GOT3 (cell line): ENCODE measurements around the gene CD300LB.

Experiments
- DNase-seq: peaks from one replicate; lab custom pipeline; 2025; ENCODE audit warnings: mixed read lengths; lab: John Stamatoyannopoulos, UW

The CD300LB gene

DNA sequence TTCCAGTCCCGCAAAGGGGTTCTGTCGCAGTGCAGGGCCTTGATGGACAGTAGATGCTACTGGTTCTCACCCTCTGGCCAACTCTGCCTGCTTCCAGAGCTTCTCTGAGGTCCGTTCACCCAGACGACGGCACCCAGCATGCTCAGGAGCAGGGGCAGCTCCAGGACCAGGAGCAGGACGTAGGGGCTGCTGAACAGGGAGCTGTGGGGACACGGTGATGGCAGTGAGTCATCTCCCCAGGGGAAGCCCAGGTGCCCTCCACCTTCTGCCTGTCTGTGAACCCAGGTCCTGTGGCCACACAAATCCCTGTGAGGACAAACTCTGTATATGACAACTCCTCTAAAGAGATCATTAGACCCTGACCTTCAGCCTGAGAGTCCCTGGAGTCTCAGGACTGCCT lies 18.1 kb upstream of the CD300LB start:
- no peak for DNase-seq

DNA sequence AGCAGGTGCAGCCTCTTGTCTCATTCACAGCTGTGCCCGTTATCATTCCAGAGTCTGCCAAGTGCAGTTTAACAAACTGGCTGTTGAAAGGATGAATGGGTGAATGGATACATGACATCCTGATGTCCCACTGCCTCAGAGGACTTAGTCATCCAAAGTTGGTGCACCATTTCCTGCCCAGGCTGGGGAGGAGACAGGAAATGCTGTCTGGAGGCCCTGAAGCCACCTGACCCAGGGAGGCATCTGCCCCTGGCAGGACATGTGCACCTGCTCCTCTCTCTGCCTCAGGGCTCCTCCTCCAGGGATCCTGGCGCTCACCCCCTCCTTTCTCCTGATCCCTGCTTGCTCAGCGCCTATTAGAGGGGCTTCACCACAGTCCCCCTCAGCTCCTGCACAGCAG lies 16.5 kb upstream of the CD300LB start:
- no peak for DNase-seq

DNA sequence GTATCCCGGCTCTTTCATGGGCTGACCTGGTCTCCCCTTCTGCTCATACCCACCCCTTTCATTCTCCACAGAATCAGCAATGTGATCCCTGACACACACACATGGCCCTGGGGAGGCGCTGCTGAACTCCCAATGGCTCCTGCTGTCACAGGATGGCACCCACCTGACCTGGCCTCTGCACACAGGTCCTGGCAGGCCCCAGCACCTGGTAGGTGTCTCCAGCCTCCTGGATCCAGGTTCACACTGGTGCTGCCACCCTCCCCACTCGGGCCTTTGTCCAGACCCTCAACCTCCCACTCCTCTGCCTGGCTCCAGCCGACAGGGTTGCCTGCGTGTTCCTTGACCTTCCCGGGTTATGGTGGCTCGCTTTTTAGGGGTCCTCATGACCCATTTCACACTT lies 16.0 kb upstream of the CD300LB start:
- DNase-seq, result no peak

DNA sequence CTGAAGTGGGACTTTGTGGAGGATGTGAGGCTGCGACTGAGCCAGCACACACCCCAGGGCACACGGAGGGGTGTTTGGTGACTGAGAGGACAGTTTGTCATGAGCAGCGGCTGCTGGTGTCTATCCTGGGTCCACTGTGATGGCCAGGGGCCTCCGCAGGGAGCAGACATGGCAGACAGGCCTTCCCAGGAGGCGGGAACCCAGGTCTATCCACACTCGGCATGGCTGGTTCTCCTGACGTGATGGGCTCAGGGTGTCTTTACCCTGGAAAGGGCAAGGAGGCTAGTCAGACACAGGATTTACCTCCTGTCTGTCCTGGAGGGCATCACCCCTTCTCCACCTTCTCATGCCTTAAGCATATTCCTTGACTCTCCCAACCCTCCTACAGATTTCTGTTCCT lies 15.3 kb upstream of the CD300LB start:
- DNase-seq, result no peak

DNA sequence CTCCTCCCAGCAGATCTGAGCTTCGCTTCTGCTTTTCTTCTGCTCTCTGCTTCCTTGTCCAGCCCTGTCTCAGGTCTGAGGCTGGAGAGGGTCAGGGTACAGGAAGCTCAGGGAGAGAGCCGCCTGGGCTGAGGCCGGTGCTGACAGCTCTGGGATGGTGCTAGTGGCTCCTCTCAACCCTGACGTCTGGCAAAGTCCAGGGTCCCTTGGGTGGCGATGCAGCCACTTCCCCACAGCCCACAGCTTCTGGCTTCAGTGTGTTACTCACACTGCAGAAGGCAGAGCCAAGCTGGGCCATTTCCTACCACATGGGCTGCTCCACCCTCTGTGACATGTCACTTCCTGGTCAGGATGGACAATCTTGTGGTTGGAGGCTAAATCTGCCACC lies 14.6 kb upstream of the CD300LB start, which contains the start of gene CD300C:
Gene CD300C, minus strand, starts transcription at position 273 of the 388 bp plus-strand sequence. CDS start 333 bp downstream, outside the sequence.
- no peak for DNase-seq

DNA sequence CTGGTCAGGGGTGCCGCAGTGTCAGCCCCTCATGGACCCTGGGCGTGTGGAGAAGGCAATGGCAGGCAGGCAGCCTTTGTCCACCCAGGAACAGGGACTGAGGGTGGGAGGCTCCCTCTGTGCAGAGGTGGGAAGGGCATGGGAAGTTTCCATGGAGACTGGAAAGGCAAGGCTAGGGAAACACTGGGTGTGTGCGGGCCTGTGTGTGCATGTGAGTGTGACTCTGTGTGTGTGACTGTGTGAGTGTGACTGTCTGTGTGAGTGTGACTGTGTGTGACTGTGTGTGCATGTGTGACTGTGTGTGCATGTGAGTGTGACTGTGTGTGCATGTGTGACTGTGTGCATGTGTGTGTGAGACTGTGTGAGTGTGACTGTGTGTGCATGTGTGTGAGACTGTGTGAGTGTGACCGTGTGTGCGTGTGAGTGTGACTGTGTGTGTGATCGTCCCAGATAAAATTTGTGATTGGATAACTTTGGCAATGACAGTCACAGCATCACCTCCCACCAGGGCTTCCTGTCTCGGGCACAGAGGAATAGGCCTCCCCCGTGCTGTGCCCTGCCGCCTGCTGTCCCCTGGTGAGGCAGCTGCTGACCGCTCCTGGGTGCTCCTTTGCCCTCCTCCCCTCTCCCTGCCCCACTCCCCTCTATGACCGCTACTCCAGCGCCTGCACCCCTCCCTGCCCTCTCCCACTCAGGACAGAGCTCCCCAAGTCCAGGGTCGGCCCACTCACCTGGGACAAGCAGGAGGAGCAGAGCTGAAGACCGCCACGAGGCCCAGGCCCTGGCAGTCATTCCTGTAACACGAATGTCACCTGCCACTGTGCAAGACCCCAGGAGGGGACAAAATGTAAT lies 13.9 kb upstream of the CD300LB start:
- DNase-seq, result no peak

DNA sequence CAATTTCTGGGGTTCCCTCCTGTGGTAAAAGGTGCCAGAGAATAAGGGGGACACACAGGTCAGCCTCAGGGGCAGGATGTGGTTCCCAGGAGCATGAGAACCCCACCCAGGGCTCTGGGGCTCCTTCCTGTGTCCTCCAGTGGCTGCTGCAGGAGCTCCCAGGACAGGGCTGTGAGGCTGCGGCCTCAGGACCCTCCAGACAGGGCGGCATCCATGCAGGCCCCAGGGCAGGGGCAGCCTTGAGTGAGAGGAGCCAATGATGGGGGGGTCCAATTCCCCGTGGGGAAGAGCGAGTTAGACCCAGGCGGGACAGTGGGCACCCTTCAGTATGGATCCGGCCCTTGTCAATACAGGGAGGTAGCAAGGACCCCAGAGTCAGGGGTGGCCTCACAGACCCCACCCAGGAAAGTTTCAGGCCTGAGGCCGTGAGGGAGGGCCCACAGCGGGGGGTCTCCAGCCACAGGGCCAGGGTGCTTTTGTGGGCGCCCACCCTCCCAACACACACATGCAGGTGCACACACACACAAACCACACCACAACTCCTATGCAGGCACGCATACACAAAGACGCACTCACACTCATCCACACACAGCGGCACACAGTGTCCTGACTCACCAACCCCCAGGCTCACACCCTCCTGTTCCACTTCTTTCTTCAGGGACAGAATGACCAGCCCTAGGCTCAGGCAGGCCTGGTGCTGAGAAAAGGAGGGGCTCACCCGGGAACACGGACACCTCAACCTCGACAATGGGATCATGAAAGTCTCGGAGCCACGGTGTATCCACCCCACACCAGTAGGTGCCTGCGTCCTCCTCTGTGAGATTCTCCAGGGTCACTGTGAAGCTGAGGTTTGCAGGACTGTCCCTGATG lies 12.9 kb upstream of the CD300LB start:
- DNase-seq, result no peak

DNA sequence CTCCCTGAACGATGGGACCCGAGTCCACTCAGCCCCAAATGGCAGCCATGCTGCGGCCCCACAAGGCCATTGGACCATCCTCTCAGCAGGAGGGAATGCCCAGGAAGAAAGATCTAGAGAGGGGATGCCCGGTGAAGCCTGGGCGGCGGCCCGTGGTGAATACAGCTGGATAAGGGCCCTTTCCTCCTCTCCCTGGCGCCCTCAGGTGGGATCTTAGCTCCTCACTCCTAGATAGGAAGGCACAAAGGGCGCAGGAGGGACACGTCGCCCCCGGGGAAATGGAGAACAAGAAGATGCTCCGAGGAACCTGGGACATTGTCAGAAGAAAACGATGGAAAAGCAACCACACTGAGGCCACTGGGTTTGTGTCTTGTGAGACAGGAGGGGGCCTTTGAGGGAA lies 12.1 kb upstream of the CD300LB start:
- DNase-seq, result no peak

DNA sequence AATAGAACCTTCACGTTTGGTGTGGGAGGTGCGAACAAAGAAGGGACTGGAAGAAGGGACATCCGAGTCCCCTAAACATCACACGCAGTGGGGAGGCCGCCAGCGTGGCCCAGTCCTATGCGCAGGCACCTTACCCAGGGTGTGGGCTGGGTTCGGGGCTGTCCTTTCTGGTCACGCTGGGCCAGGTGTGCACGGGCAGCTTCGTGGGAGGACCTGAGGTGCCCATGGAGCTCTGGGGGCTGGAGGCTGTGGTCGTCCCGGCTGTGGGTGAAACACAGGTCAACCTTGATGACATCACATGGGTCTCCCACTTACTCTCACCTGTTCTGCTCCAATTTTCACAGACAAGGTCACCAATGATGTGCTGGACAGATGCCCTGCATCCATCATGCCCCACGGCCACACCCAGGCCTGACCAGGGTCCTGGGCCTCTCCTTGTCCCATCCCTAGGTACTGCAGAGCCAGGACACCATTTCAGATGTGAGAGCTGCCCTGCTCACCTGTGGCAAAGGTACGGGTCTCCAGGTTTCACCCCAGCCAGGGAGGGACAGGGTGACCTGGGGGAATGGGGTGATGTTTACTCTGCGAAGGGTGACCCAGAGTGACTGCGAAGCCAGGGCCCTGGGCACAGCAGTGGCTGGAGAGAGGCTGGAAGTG lies 11.6 kb upstream of the CD300LB start:
- DNase-seq, result no peak

DNA sequence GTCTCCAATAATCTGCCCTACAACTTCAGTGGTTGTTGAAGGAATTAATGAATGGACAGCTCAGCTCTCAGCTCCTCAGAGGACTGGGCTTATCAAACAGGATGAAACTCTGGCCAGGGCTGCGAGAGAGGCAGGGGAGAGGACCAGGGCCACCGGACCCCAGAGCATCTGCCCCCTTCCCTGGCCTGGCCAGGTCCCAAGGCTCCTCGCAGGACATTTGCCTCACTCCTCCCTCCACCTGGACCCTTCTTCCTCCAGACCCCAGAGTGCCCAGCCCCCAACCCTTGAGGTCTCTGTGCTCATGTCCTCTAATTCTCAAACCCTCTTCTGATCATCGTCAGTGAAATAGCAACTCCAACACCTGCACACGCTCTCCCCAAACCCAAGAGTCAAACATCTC lies 10.9 kb upstream of the CD300LB start:
- DNase-seq, result no peak

DNA sequence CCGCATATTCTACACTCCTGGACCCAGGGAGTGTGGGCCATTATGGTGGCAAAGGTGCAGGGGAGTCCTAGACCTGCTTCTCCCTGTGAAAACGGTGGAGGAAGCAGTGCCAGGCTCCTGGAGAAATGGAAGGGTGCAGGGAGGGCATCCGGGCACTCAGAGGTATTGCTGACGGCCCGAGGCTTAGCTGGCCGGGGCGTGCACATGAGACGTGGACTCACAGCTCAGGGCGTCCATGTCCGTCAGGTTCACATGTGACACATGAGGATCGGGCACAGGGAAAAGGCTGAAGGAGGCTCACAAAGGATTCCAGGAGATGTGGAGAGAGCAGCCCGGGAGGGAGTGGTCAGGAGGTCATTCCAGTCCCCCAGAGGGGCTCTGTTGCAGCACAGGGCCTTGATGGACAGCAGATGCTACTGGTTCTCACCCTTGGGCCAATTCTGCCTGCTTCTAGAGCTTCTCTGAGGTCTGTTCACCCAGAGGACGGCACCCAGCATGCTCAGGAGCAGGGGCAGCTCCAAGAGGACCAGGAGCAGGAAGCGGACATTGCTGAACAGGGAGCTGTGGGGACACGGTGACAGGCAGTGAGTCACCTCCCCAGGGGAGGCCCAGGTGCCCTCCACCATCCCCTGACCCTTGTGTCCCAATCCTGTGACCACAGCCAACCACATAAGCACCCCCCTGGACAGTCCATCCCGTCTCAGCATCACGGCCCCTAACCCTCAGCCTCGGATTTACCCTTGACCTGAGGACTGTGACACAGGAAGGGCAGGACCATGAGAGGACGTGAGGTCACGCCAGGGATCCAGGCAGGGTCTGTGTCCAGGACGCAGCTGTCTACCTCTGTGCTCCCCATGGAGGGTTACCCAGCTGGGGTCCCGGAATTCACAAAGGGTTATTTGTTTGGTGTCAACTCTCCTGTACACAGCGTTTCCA lies 10.2 kb upstream of the CD300LB start:
- DNase-seq, result no peak

DNA sequence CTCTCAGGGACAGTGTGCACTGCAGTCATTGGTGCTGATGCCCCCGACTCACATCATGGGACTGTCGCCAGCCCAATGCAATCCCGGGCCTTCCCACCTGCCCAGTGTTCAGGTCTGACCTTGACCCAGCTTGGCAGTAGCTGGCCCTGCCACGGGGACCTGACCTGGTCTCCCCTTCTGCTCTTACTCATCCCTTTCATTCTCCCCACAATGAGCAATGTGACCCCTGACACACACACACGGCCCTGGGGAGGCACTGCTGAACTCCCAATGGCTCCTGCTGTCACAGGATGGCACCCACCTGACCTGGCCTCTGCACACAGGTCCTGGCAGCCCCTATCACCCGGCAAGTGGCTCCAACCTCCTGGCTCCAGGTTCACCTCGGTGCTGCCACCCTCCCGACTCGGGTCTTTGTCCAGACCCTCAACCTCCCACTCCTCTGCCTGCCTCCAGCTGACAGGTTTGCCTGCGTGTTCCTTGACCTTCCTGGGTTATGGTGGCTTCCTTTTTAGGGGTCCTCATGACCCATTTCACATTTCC lies 8.1 kb upstream of the CD300LB start:
- no peak for DNase-seq

DNA sequence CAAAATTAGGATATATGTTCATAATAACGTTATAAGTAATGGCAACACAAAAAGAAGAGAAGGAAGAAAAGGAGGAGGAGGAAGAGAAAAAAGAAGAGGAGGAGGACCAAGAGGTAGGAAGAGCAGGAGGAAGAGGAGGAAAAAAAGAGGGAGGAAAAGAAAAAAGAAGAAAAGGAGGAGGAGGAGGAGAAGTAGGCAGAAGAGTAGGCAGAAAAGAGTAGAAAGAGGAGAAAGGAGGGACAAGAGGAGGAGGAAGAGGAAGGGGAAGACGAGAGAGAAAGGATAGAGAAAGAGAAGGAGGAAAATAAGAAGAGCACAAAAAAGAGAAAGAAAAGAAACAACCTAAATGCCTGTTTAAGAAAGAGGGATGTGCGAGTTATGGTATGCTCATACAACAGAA lies 5.6 kb upstream of the CD300LB start:
- no peak for DNase-seq

DNA sequence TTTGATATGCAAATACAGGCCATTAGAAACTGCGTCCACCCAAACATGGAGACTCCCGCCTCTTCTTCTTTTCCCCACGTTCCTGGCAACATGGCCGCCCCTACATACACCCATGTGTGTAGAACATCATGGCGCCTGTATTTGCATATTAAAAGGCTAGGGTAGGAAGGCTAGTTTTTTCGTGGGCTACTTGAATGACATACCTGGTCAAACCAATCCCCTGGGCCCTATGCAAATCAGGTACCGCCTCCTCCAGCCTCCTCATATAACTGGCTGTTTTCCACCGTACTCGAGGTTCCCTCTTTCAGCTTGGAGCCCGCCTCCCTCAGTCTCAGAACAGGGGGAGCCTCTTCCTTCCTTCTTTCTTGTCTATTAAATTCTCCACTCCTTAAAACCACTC lies 840 bp upstream of the CD300LB start:
- DNase-seq, result no peak

DNA sequence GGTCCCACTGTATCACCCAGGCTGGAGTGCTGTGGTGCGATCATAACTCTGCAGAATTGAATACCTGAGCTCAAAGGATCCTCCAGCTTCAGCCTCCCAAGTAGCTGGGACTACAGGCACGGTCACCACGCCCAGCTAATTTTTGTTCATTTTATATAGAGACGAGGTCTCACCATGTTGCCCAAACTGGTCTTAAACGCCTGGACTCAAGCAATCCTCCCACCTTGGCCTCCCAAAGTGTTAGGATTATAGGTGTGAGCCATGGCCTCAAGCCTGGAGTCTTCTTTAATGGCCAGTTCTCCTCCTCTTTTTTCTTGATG lies 484 bp downstream of the CD300LB start:
- DNase-seq, result no peak

DNA sequence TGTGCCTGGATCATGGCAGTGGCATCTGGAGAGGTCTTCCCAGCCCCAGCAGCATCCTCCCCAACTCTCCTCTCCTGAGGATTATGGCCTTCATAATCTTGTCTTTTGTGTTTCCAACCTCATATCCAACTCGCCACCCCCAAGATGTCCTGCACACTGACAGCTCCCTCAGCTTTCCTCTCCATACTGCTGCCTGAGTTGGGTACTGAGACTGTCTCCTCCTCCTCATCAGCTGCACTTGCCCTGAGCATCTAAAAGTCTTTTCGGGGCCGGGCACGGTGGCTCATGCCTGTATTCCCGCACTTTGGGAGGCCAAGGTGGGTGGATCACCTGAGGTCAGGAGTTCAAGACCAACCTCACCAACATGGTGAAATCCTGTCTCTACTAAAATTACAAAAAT lies 2.0 kb downstream of the CD300LB start:
- no peak for DNase-seq

DNA sequence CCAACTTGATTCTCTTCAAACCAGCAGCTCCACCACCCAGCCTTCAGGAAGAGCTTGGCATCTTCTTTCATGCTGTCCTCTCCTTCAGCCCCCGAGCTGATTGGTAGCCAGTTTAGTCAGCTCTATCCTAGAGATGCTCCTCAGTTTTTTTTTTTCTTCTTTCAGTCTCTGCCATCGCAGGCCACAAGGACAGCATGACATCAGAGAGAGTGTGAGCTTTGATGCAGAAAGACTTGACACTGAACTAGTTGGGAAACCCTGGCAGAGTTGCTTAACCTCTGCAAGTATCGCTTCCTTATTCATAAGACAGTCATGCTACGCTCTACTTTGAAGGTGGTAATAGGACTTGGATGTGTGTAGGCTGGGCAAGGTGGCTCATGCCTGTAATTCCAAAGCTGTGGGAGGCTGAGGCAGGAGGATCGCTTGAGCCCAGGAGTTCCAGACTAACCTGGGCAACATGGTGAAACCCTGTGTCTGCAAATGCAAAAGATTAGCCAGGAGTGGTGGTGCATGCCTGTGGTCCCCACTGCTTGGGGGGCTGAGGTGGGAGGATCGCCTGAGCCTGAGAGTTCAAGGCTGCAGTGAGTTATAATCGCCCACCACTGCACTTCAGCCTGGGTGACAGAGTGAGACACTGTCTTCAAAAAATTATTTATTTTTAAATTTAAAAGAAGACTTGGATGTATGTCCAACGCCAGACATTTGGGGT lies 2.6 kb downstream of the CD300LB start:
- DNase-seq, result no peak

DNA sequence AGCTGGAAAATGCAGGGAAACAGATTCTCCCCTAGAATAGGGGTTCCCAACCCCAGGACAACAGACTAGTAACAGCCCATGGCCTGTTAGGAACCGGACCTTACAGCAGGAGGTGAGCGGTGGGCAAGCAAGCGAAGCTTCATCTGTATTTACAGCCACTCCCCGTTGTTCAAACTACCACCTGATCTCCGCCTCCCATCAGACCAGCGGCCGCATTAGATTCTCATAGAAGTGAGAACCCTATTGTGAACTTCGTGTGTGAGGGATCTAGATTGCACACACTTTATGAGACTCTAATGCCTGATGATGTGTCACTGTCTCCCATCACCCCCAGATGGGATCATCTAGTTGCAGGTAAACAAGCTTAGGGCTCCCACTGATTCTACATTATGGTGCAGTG lies 3.5 kb downstream of the CD300LB start:
- DNase-seq, result no peak

DNA sequence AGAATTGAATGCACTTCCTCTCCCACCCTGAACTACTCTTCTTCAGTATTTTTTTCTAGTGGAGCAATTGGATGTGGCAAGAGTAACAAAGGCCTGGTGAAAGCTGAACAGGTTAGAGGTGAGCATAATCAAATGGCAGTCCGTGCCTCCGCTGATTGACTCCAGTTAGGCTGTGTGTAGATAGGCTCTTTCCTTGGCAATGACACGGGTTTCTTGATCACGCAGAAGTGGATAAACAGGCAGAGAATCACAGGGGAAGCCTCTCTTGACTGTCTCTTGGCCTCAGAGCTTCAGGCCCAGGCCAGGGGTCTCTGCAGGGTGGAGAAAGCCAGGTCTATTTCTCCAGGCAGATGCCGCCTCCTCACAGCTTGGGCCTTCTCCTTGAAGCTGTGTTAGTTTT lies 4.2 kb downstream of the CD300LB start:
- DNase-seq, result no peak

DNA sequence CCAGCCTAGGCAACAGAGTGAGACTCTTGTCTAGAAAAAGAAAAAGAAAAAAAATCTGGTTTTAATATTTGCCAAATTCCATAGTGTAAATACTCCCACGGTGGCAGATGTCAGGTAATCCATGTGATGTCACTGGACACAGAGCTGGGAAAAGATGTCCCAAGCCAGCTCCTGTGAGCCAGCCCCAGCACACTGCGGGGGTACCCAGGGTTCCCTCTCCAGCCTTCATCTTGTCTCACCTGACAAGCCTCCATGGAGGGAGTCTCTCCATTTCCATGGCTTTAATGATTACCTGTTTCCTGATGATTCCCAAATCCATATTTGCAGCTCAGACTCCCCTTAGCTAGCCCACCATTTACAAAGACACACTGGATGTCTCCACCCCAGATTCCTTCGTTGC lies 4.6 kb downstream of the CD300LB start:
- DNase-seq, result no peak

DNA sequence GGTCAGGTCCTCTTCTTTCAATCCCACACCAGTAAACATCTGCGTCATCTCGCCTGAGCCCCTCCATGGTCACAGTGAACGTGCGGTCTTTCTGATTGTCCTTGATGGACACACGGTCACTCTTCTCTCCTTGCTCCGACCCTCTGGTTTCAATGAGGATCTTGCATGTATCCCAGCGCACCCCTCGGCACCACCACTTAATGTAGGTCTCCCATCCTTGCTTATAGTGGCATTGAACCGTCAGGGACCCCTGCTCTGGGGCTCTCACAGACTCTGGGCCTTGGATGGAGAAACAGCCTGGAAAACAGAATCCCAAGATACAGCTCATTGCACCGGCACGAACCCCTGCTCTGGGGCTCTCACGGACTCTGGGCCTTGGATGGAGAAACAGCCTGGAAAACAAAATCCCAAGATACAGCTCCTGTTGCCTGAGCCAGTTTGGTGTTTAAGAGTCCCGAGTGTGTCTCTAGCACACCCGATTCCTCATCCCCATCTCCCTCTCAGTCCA lies 5.4 kb downstream of the CD300LB start:
- no peak for DNase-seq
